IMR-90 (cell line): Measurements from ENCODE around the gene B3GAT3. TPM values are rescaled to one million over a fixed set of nuclear protein-coding genes. Genes with fewer than 3 reads are reported as not detected.

Source experiments
- ATAC-seq: fragments of 200-7000 bp; cut with Tn5 transposase; 2 replicates; pipeline ENCODE4 v1.9.1; 2020; ENCODE audit warnings: low read depth, mild to moderate bottlenecking, moderate library complexity
- BruUV-seq: library from RNA; stranded (reverse); fragments of 400-500 nt; replicated peaks from 2 replicates; lab custom pipeline; 2021; lab: Mats Ljungman, UMichigan
- CTCF ChIA-PET: fragments of 300-600 bp; formaldehyde crosslinking; extraction: SDS; loops from one replicate; lab custom pipeline; 2021; ENCODE audit warnings: antibody characterized with exemption; lab: Yijun Ruan, JAX
- POLR2A ChIA-PET: fragments of 300-600 bp; sonication (Branson Sonifier 250); formaldehyde crosslinking; loops from one replicate; lab custom pipeline; 2022; ENCODE audit warnings: antibody characterized with exemption; ENCODE audit not compliant: unreplicated experiment; lab: Charles Lee
- DNase-seq: peaks from one replicate; pipeline ENCODE4 v3.0.0; 2013
- H2AFZ ChIP-seq: replicated peaks from 2 replicates; pipeline ENCODE3; 2013; ENCODE audit warnings: low read length, mild to moderate bottlenecking; ENCODE audit not compliant: poor library complexity
- H2AK5ac ChIP-seq: 2 replicates; pipeline ENCODE4 v1.6.1; 2013; ENCODE audit warnings: low read depth, low read length, inconsistent platforms
- H2AK9ac ChIP-seq: replicated peaks from 2 replicates; pipeline ENCODE3; 2013; ENCODE audit warnings: mild to moderate bottlenecking, low read depth, low read length, moderate library complexity; ENCODE audit not compliant: poor library complexity
- H2BK120ac ChIP-seq: 2 replicates; pipeline ENCODE4 v1.6.1; 2013; ENCODE audit warnings: low read depth, low read length, inconsistent platforms
- H2BK15ac ChIP-seq: 3 replicates; pipeline ENCODE4 v1.6.1; 2013; ENCODE audit warnings: low read depth, low read length, inconsistent platforms
- H2BK20ac ChIP-seq: 2 replicates; pipeline ENCODE4 v1.6.1; 2013; ENCODE audit warnings: low read depth, mild to moderate bottlenecking, inconsistent platforms, low read length, moderate library complexity
- H2BK5ac ChIP-seq: 2 replicates; pipeline ENCODE4 v1.6.1; 2013; ENCODE audit warnings: mild to moderate bottlenecking, low read depth, low read length, inconsistent platforms; ENCODE audit not compliant: poor library complexity, severe bottlenecking
- H3K14ac ChIP-seq: replicated peaks from 2 replicates; pipeline ENCODE4 v1.6.1; 2013; ENCODE audit warnings: low read depth, low read length, inconsistent platforms
- H3K18ac ChIP-seq: 2 replicates; pipeline ENCODE4 v1.6.1; 2013; ENCODE audit warnings: low read depth, low read length, control low read depth
- H3K23ac ChIP-seq: 2 replicates; pipeline ENCODE4 v1.6.1; 2013; ENCODE audit warnings: low read depth, low read length, inconsistent platforms
- H3K27ac ChIP-seq: 2 replicates; pipeline ENCODE4 v1.5.1; 2013; ENCODE audit warnings: mild to moderate bottlenecking, control low read depth, low read length; ENCODE audit not compliant: insufficient read depth
- H3K27me3 ChIP-seq: 2 replicates; pipeline ENCODE4 v1.6.1; 2013; ENCODE audit warnings: low read length; ENCODE audit not compliant: control insufficient read depth, insufficient read depth
- H3K36me3 ChIP-seq: 2 replicates; pipeline ENCODE4 v1.6.1; 2013; ENCODE audit warnings: low read length, mixed read lengths; ENCODE audit not compliant: control insufficient read depth, insufficient read depth
- H3K4ac ChIP-seq: 2 replicates; pipeline ENCODE4 v1.6.1; 2013; ENCODE audit warnings: low read depth, low read length, inconsistent platforms
- H3K4me1 ChIP-seq: 2 replicates; pipeline ENCODE4 v1.6.1; 2013; ENCODE audit warnings: low read length, mixed read lengths; ENCODE audit not compliant: control insufficient read depth, insufficient read depth
- H3K4me2 ChIP-seq: 2 replicates; pipeline ENCODE4 v1.6.1; 2013; ENCODE audit warnings: low read depth, mild to moderate bottlenecking, control low read depth, low read length, moderate library complexity
- H3K4me3 ChIP-seq: 2 replicates; pipeline ENCODE4 v1.5.1; 2013; ENCODE audit warnings: low read depth, mild to moderate bottlenecking, control low read depth, low read length, moderate library complexity; ENCODE audit not compliant: insufficient read depth
- H3K56ac ChIP-seq: 2 replicates; pipeline ENCODE4 v1.6.1; 2013; ENCODE audit warnings: low read length, inconsistent platforms; ENCODE audit not compliant: insufficient read depth; ENCODE audit errors: extremely low read depth
- H3K79me1 ChIP-seq, 2 experiments: 2 replicates each; pipeline ENCODE4 v1.6.1; 2013; ENCODE audit warnings: low read length in 2 of 2, inconsistent platforms in 1 of 2, low read depth in 1 of 2
- H3K9ac ChIP-seq: 2 replicates; pipeline ENCODE4 v1.6.1; 2013; ENCODE audit warnings: low read depth, low read length, control low read depth
- H3K9me1 ChIP-seq: 2 replicates; pipeline ENCODE4 v1.6.1; 2013; ENCODE audit warnings: low read length, inconsistent platforms; ENCODE audit not compliant: insufficient read depth
- H3K9me3 ChIP-seq: 2 replicates; pipeline ENCODE4 v1.6.1; 2013; ENCODE audit warnings: low read length; ENCODE audit not compliant: control insufficient read depth, insufficient read depth
- H4K20me1 ChIP-seq: 2 replicates; pipeline ENCODE4 v1.6.1; 2013; ENCODE audit warnings: low read length, inconsistent platforms; ENCODE audit not compliant: insufficient read depth
- H4K5ac ChIP-seq: 2 replicates; pipeline ENCODE4 v1.6.1; 2013; ENCODE audit warnings: mild to moderate bottlenecking, low read depth, low read length, control low read depth
- H4K8ac ChIP-seq, 2 experiments: 2 replicates each; pipeline ENCODE4 v1.6.1; 2013; ENCODE audit warnings: low read depth in 2 of 2, low read length in 2 of 2, control low read depth in 1 of 2, inconsistent platforms in 1 of 2
- H4K91ac ChIP-seq: 2 replicates; pipeline ENCODE4 v1.6.1; 2013; ENCODE audit warnings: low read depth, low read length, inconsistent platforms; ENCODE audit not compliant: insufficient read depth
- BHLHE40 ChIP-seq: fragments of 150-350 bp; IDR thresholded peaks from 2 replicates; pipeline ENCODE4 v1.6.1; 2016; ENCODE audit warnings: mild to moderate bottlenecking, low read depth, low read length
- CHD1 ChIP-seq: IDR thresholded peaks from 2 replicates; pipeline ENCODE4 v1.6.1; 2012; ENCODE audit warnings: low read depth, low read length, improper control_type of control experiment
- MAFK ChIP-seq: IDR thresholded peaks from 2 replicates; pipeline ENCODE4 v1.6.1; 2012; ENCODE audit warnings: low read depth, low read length, improper control_type of control experiment
- MAZ ChIP-seq: IDR thresholded peaks from 2 replicates; pipeline ENCODE4 v1.6.1; 2012; ENCODE audit warnings: low read depth, mild to moderate bottlenecking, low read length, improper control_type of control experiment, moderate library complexity, borderline replicate concordance
- MXI1 ChIP-seq: IDR thresholded peaks from 2 replicates; pipeline ENCODE4 v1.6.1; 2012; ENCODE audit warnings: low read depth, mild to moderate bottlenecking, low read length, moderate library complexity, borderline replicate concordance
- NFE2L2 ChIP-seq: fragments of 150-350 bp; IDR thresholded peaks from 2 replicates; pipeline ENCODE4 v1.6.1; 2016; ENCODE audit warnings: low read depth, mild to moderate bottlenecking, low read length
- RAD21 ChIP-seq: IDR thresholded peaks from 2 replicates; pipeline ENCODE4 v1.6.1; 2012; ENCODE audit warnings: low read length, improper control_type of control experiment
- RCOR1 ChIP-seq: IDR thresholded peaks from 2 replicates; pipeline ENCODE4 v1.6.1; 2012; ENCODE audit warnings: mild to moderate bottlenecking, low read length, improper control_type of control experiment; ENCODE audit not compliant: insufficient replicate concordance
- RFX5 ChIP-seq: IDR thresholded peaks from 2 replicates; pipeline ENCODE4 v1.8.0; 2012; ENCODE audit warnings: low read depth, mild to moderate bottlenecking, low read length, moderate library complexity
- SMC3 ChIP-seq: fragments of 150-350 bp; IDR thresholded peaks from 2 replicates; pipeline ENCODE4 v1.6.1; 2016; ENCODE audit warnings: low read depth, mild to moderate bottlenecking, antibody characterized with exemption, low read length, moderate library complexity
- USF2 ChIP-seq: fragments of 150-350 bp; IDR thresholded peaks from 2 replicates; pipeline ENCODE4 v1.6.1; 2017; ENCODE audit warnings: mild to moderate bottlenecking, antibody characterized with exemption, low read length, low read depth
- WGBS, 2 experiments: methylation state at CpG; one replicate each; pipeline versions ENCODE4 v1.1.5 to v1.1.7; 2013; ENCODE audit warnings: missing lambda C conversion rate in 2 of 2; ENCODE audit not compliant: insufficient read length in 1 of 2; ENCODE audit errors: extremely low coverage in 2 of 2; 5-methylcytosine and 5-hydroxymethylcytosine counted together
- dilution Hi-C: fragments of 300-500 bp; cut with HindIII; formaldehyde crosslinking; loops from one replicate; pipeline ENCODE4 v1.14.3; 2018; ENCODE audit warnings: low sequenced_read_pairs; ENCODE audit not compliant: unreplicated experiment
- in situ Hi-C: fragments of 300-500 bp; cut with MboI; formaldehyde crosslinking; loops from 3 replicates; pipeline ENCODE4 v1.14.3; 2019; ENCODE audit warnings: low sequenced_read_pairs, inconsistent platforms, mixed read lengths
- intact Hi-C: fragments of 100-400 bp; cut with micrococcal nuclease; formaldehyde crosslinking; loops from 2 replicates; pipeline ENCODE4 v1.10.0; 2022
- polyA plus RNA-seq, 3 experiments: library from polyadenylated mRNA; depleted of rRNA; stranded (reverse); fragments of >200 nt; gene quantifications; 2 replicates each; pipeline ENCODE4 v1.2.3, GENCODE V29; 2012; ENCODE audit warnings: low replicate concordance in 1 of 3
- total RNA-seq: library from RNA; depleted of rRNA; stranded (reverse); fragments of >200 nt; gene quantifications from 2 replicates; pipeline ENCODE4 v1.2.3, GENCODE V29; 2012
- TF ChIP-seq, protein P1 (sequence below): conservative IDR thresholded peaks from 2 replicates; pipeline ENCODE4 v1.5.1; 2012; ENCODE audit warnings: mild to moderate bottlenecking, low read depth, low read length, improper control_type of control experiment

Gene B3GAT3
- total and polyA plus RNA-seq, 2 of the 4 experiments (the other 2 are of a cell fraction) = 10.4 to 38.4 TPM

- no peak overlapping the region for H3K4me3 ChIP-seq
- peak overlapping the region; percentile 50 for H2AK9ac ChIP-seq
- peaks cover 10 to 43% of the 10 kb centered on the region in 2 experiments; a peak in 3 of 4 replicates for H3K79me1 ChIP-seq
- no peak overlapping the region for H3K4ac ChIP-seq
- in situ Hi-C loops = no loop called here
- H3K27me3 ChIP-seq = no peaks in the 10 kb centered on the region
- POLR2A ChIA-PET = no interaction called here
- no peak overlapping the region for H2BK5ac ChIP-seq
- no peak overlapping the region for H3K23ac ChIP-seq
- CTCF ChIA-PET = interaction anchor here (1.4 kb wide), 1 partner anchor 13 kb away, joined by 3 read pairs; the partner anchor contains the start of gene TUT1
- H2BK15ac ChIP-seq = no peak overlapping the region
- H2BK20ac ChIP-seq = no peak overlapping the region
- peaks cover 36% of the 10 kb centered on the region for H3K36me3 ChIP-seq
- H2AFZ ChIP-seq = no peak overlapping the region
- no peak overlapping the region for H3K14ac ChIP-seq
- H3K4me1 ChIP-seq = peaks cover 8% of the 10 kb centered on the region
- intact Hi-C loops = no loop called here
- H4K5ac ChIP-seq = no peak overlapping the region
- H3K4me2 ChIP-seq = no peak overlapping the region
- H4K8ac ChIP-seq = no peak overlapping the region
- no peak overlapping the region for H3K27ac ChIP-seq
- no peak overlapping the region for H2AK5ac ChIP-seq
- no peak for ATAC-seq
- H4K91ac ChIP-seq = no peak overlapping the region
- no TSS peak for BruUV-seq
- no peak overlapping the region for H3K56ac ChIP-seq
- dilution Hi-C loops = no loop called here
- H3K18ac ChIP-seq = no peak overlapping the region
- TF ChIP-seq USF2 (no peak), BHLHE40 (no peak), MAFK (no peak), MXI1 (no peak), NFE2L2 (no peak), SMC3 (no peak), RAD21 (no peak), RCOR1 (no peak), MAZ (no peak), CHD1 (no peak), RFX5 (no peak)
- TF ChIP-seq, protein P1, sequence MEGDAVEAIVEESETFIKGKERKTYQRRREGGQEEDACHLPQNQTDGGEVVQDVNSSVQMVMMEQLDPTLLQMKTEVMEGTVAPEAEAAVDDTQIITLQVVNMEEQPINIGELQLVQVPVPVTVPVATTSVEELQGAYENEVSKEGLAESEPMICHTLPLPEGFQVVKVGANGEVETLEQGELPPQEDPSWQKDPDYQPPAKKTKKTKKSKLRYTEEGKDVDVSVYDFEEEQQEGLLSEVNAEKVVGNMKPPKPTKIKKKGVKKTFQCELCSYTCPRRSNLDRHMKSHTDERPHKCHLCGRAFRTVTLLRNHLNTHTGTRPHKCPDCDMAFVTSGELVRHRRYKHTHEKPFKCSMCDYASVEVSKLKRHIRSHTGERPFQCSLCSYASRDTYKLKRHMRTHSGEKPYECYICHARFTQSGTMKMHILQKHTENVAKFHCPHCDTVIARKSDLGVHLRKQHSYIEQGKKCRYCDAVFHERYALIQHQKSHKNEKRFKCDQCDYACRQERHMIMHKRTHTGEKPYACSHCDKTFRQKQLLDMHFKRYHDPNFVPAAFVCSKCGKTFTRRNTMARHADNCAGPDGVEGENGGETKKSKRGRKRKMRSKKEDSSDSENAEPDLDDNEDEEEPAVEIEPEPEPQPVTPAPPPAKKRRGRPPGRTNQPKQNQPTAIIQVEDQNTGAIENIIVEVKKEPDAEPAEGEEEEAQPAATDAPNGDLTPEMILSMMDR = no peak
- 98% methylated on average over 6 of the region's 11 CpGs; no CpG with 5 or more reads in 1 of the 2 experiments for WGBS, 2 experiments
- H2BK120ac ChIP-seq = no peak overlapping the region
- no peaks in the 10 kb centered on the region for H3K9me3 ChIP-seq
- no peaks in the 10 kb centered on the region for H4K20me1 ChIP-seq
- no peak overlapping the region for H3K9ac ChIP-seq
- DNase-seq = no peak
- peaks cover 8% of the 10 kb centered on the region for H3K9me1 ChIP-seq
Observed at GRCh38 chr11:62578541-62578940, 43.2 kb downstream of the B3GAT3 start.
